MM.1S (cell line): ENCODE results near the gene PAEP.

Source experiments
- CTCF ChIP-seq: fragments of 300-600 bp; sonication (generic); IDR thresholded peaks from 2 replicates; pipeline ENCODE4 v1.5.1; 2016; ENCODE audit warnings: antibody characterized with exemption, low read length, mixed read lengths
- EZH2phosphoT487 ChIP-seq: fragments of 300-600 bp; sonication (generic); IDR thresholded peaks from 2 replicates; pipeline ENCODE4 v1.6.1; 2018; ENCODE audit warnings: antibody characterized with exemption, low read length

- no peak for TF ChIP-seq EZH2phosphoT487
- TF ChIP-seq CTCF: no peak
Observed at GRCh38 chr9:135579889-135580660, 18.5 kb downstream of the PAEP start.
